Effector memory CD4-positive, alpha-beta T cell (primary cell): ENCODE data around the gene KLRK1.
"Not testable (repeated sequence)": the region's sequence is repeated elsewhere in the genome, so short reads cannot be mapped to it uniquely, and the experiment has no call there.

Experiments used
- DNase-seq, 3 donors: peaks; one replicate each; pipeline ENCODE4 v3.0.0-alpha.2; 2020
- H3K27ac ChIP-seq: 2 replicates; pipeline ENCODE4 v1.7.0; 2013; ENCODE audit warnings: mild to moderate bottlenecking, low read length, moderate library complexity; ENCODE audit not compliant: insufficient read depth, poor library complexity, severe bottlenecking
- H3K27me3 ChIP-seq: replicated peaks from 2 replicates; pipeline ENCODE4 v1.7.0; 2013; ENCODE audit warnings: mild to moderate bottlenecking, low read length; ENCODE audit not compliant: insufficient read depth, control insufficient read depth, poor library complexity, severe bottlenecking
- H3K36me3 ChIP-seq: 2 replicates; pipeline ENCODE4 v1.7.0; 2013; ENCODE audit warnings: mild to moderate bottlenecking, low read length, moderate library complexity; ENCODE audit not compliant: control insufficient read depth, insufficient read depth
- H3K4me1 ChIP-seq: 2 replicates; pipeline ENCODE4 v1.7.0; 2013; ENCODE audit warnings: low read length, mild to moderate bottlenecking; ENCODE audit not compliant: control insufficient read depth, insufficient read depth, poor library complexity, severe bottlenecking
- H3K4me3 ChIP-seq: 2 replicates; pipeline ENCODE4 v1.7.0; 2013; ENCODE audit warnings: low read length, low read depth, mild to moderate bottlenecking; ENCODE audit not compliant: insufficient read depth, poor library complexity, severe bottlenecking
- H3K9me3 ChIP-seq: 2 replicates; pipeline ENCODE4 v1.7.0; 2013; ENCODE audit warnings: mild to moderate bottlenecking, low read length, moderate library complexity; ENCODE audit not compliant: control insufficient read depth

Gene KLRK1

DNA sequence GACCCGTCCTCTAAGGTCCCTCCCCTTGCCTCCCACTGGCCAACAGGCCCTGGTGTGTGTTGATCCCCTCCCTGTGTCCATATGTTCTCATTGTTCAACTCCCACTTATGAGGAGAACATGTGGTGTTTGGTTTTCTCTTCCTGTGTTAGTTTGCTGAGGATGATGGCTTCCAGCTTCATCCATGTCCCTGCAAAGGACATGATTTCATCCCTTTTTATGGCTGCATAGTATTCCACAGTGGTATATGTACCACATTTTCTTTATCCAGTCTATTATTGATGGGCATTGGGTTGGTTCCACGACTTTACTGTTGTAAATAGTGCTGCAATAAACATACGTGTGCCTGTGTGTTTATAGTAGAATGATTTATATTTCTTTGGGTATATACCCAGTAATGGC is 38.4 kb downstream of the KLRK1 start:
- not testable (repeated sequence) for H3K27me3 ChIP-seq, H3K27ac ChIP-seq, H3K9me3 ChIP-seq, H3K4me3 ChIP-seq, H3K36me3 ChIP-seq, DNase-seq, H3K4me1 ChIP-seq

- Histone ChIP-seq H3K36me3 (no peaks in the 10 kb centered on the region), H3K4me1 (no peaks in the 10 kb centered on the region), H3K9me3 (no peaks in the 10 kb centered on the region), H3K27ac (no peak overlapping the region), H3K27me3 (no peaks in the 10 kb centered on the region), H3K4me3 (no peak overlapping the region)
- DNase-seq, result no peak
These were observed 47.8 kb downstream of the KLRK1 start for GRCh38 chr12:10341892-10342509.

DNA sequence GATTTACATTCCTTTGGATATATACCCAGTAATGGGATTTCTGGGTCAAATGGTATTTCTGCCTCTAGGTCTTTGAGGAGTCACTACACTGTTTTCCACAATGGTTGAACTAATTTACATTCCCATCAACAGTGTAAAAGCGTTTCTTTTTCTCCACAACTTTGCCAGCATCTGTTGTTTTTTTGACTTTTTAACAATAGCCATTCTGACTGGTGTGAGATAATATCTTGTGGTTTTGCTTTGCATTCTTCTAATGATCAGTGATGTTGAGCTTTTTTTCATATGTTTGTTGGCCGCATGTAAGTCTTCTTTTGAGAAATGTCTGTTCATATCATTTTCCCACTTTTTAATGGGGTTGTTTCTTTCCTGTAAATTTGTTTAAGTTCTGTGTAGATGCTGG is 48.9 kb downstream of the KLRK1 start:
- not testable (repeated sequence) for DNase-seq, H3K27me3 ChIP-seq, H3K4me3 ChIP-seq, H3K9me3 ChIP-seq, H3K36me3 ChIP-seq, H3K4me1 ChIP-seq, H3K27ac ChIP-seq

- no peak for DNase-seq
- H3K27me3 ChIP-seq, result no peaks in the 10 kb centered on the region
- no peak overlapping the region for H3K27ac ChIP-seq
- H3K4me1 ChIP-seq, result no peaks in the 10 kb centered on the region
- H3K36me3 ChIP-seq, result no peaks in the 10 kb centered on the region
- no peak overlapping the region for H3K4me3 ChIP-seq
- H3K9me3 ChIP-seq, result no peaks in the 10 kb centered on the region
These were observed 50.6 kb downstream of the KLRK1 start for GRCh38 chr12:10339053-10339840.

DNA sequence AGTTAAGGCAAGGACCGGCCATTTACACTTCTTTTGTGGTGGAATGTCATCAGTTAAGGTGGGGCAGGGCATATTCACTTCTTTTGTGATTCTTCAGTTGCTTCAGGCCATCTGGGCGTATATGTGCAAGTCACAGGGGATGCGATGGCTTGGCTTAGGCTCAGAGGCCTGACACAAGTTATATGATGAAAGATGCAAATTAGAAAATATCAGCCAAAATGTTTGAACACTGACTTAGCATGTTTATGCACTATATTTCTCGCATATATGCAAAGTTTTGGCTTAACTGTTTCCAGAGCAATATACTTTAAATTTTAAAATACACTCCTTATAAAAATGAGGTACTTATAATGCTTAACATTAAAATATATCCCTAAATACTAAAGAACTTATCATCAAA is 51.4 kb downstream of the KLRK1 start:
- not testable (repeated sequence) for H3K4me1 ChIP-seq, H3K27me3 ChIP-seq, H3K27ac ChIP-seq, H3K36me3 ChIP-seq, H3K9me3 ChIP-seq, H3K4me3 ChIP-seq, DNase-seq

DNA sequence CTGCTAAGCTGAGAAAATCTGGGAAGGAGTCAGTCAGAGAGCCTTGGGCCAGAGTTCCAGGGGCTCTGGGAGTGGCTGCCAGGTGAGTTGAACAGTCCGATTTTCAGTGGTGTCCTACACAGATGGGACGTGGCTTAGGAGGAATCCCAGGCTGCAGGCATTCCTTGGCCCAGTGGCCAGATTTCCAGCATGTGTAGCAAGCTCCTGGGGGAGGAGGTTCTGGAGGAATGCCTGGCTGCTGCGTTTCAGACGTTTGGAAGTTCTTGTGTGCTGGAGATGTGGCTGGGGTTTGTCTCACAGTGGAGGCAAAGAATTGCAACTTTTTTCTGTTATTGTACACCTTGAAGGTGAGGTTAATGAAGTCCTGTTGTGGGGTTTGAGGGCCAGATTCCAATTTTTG is 53.6 kb downstream of the KLRK1 start:
- H3K9me3 ChIP-seq, H3K4me1 ChIP-seq, H3K4me3 ChIP-seq, H3K36me3 ChIP-seq, DNase-seq, H3K27ac ChIP-seq, H3K27me3 ChIP-seq: not testable (repeated sequence)

- Histone ChIP-seq H3K36me3 (no peaks in the 10 kb centered on the region), H3K27me3 (no peaks in the 10 kb centered on the region), H3K4me1 (no peaks in the 10 kb centered on the region), H3K27ac (no peak overlapping the region), H3K4me3 (no peak overlapping the region), H3K9me3 (no peaks in the 10 kb centered on the region)
- no peak for DNase-seq
These were observed 58.1 kb downstream of the KLRK1 start for GRCh38 chr12:10331642-10332239.

DNA sequence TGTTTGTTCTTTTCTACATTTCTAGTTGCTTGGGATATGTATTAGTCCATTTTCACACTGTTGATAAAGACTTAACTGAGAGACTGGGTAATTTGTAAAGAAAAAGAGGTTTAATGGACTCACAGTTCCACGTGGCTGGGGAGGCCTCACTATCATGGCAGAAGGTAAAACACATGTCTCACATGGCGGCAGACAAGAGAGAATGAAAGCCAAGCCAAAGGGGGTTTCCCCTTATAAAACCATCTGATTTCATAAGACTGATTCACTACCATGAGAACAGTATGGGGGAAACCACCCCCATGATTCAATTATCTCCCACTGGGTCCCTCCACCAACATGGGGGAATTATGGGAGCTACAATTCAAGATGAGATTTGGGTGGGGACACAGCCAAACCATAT is 61.1 kb downstream of the KLRK1 start:
- H3K36me3 ChIP-seq, H3K4me3 ChIP-seq, H3K4me1 ChIP-seq, H3K9me3 ChIP-seq, H3K27ac ChIP-seq, H3K27me3 ChIP-seq, DNase-seq: not testable (repeated sequence)
